OCI-LY7 (cell line): ENCODE data around the gene SNX24. TPM values are rescaled to one million over a fixed set of nuclear protein-coding genes. Genes with fewer than 3 reads are reported as not detected.

Source experiments
- BruUV-seq: library from RNA; stranded (reverse); fragments of 400-500 nt; replicated peaks from 2 replicates; lab custom pipeline; 2021; lab: Mats Ljungman, UMichigan
- CTCF ChIA-PET: fragments of 300-600 bp; sonication (Branson Sonifier 250); formaldehyde crosslinking; loops from one replicate; lab custom pipeline; 2022; ENCODE audit warnings: antibody characterized with exemption; ENCODE audit not compliant: unreplicated experiment; lab: Charles Lee
- POLR2A ChIA-PET: fragments of 300-600 bp; sonication (Branson Sonifier 250); formaldehyde crosslinking; loops from one replicate; lab custom pipeline; 2022; ENCODE audit warnings: antibody characterized with exemption; lab: Charles Lee
- DNase-seq: peaks from one replicate; pipeline ENCODE4 v3.0.0-alpha.2; 2015; ENCODE audit warnings: low spot score
- H2AFZ ChIP-seq: fragments of 200-600 bp; sonication (generic), shearing (Covaris generic); 2 replicates; pipeline ENCODE4 v1.6.1; 2014; ENCODE audit warnings: mild to moderate bottlenecking, antibody characterized with exemption, low read length, moderate library complexity
- H3K27ac ChIP-seq: fragments of 200-600 bp; sonication (generic); 2 replicates; pipeline ENCODE4 v1.5.1; 2014; ENCODE audit warnings: mixed run types, low read depth, mild to moderate bottlenecking, moderate library complexity, low read length, inconsistent platforms; ENCODE audit not compliant: poor library complexity, severe bottlenecking
- H3K36me3 ChIP-seq: fragments of 200-600 bp; sonication (generic); 2 replicates; pipeline ENCODE4 v1.6.1; 2014; ENCODE audit warnings: mild to moderate bottlenecking, antibody characterized with exemption, low read length, moderate library complexity, mixed read lengths; ENCODE audit not compliant: insufficient read depth
- H3K4me1 ChIP-seq: fragments of 200-600 bp; sonication (generic); 2 replicates; pipeline ENCODE4 v1.5.1; 2014; ENCODE audit warnings: mild to moderate bottlenecking, low read length; ENCODE audit not compliant: insufficient read depth, poor library complexity, severe bottlenecking
- H3K4me2 ChIP-seq: fragments of 200-600 bp; sonication (generic); 2 replicates; pipeline ENCODE4 v1.6.1; 2014; ENCODE audit warnings: mild to moderate bottlenecking, low read length
- H3K4me3 ChIP-seq: fragments of 200-600 bp; sonication (generic); 2 replicates; pipeline ENCODE4 v1.5.1; 2014; ENCODE audit warnings: mild to moderate bottlenecking, low read depth, low read length; ENCODE audit not compliant: poor library complexity, severe bottlenecking
- H3K79me2 ChIP-seq: fragments of 200-600 bp; sonication (generic); 2 replicates; pipeline ENCODE4 v1.6.1; 2016; ENCODE audit warnings: low read depth, mild to moderate bottlenecking, low read length, moderate library complexity, mixed read lengths; ENCODE audit not compliant: insufficient read depth
- H3K9me2 ChIP-seq: fragments of 200-600 bp; sonication (generic); 2 replicates; pipeline ENCODE4 v1.6.1; 2016; ENCODE audit warnings: mild to moderate bottlenecking, low read length, mixed read lengths; ENCODE audit not compliant: insufficient read depth
- H3K9me3 ChIP-seq: fragments of 200-600 bp; sonication (generic); 2 replicates; pipeline ENCODE4 v1.6.1; 2014; ENCODE audit warnings: mild to moderate bottlenecking, mixed run types, low read length, mixed read lengths
- H4K20me1 ChIP-seq: fragments of 200-600 bp; sonication (generic); 2 replicates; pipeline ENCODE4 v1.6.1; 2014; ENCODE audit warnings: mild to moderate bottlenecking, antibody characterized with exemption, low read length, moderate library complexity, mixed read lengths; ENCODE audit not compliant: insufficient read depth
- CTCF ChIP-seq: fragments of 200-600 bp; sonication (generic); conservative IDR thresholded peaks from 2 replicates; pipeline ENCODE4 v1.5.1; 2014; ENCODE audit warnings: mild to moderate bottlenecking, antibody characterized with exemption, low read length, moderate library complexity, mixed read lengths
- EZH2phosphoT487 ChIP-seq: fragments of 200-600 bp; sonication (generic); IDR thresholded peaks from 2 replicates; pipeline ENCODE4 v1.6.1; 2018; ENCODE audit warnings: low read depth, borderline replicate concordance, mild to moderate bottlenecking, mixed run types, antibody characterized with exemption, low read length, moderate library complexity, mixed read lengths
- intact Hi-C: fragments of 100-400 bp; cut with micrococcal nuclease; formaldehyde crosslinking; loops from one replicate; pipeline ENCODE4 v1.10.0; 2022; ENCODE audit not compliant: unreplicated experiment
- total RNA-seq, 2 experiments: library from RNA; depleted of rRNA in 1 of 2; stranded (reverse); fragments of >200 nt in 1 of 2; shearing (Covaris generic) in 1 of 2; gene quantifications; 2 replicates each; pipeline ENCODE4 v1.2.3, GENCODE V29; 2014 to 2022

Gene SNX24
- total RNA-seq, 2 experiments from 2014 or later: 6.9 to 14.5 TPM

- ChIA-PET CTCF (no interaction called here), POLR2A (no interaction called here)
- no peaks in the 10 kb centered on the region for H3K9me3 ChIP-seq
- H3K79me2 ChIP-seq: no peaks in the 10 kb centered on the region
- BruUV-seq: no TSS peak
- no peaks in the 10 kb centered on the region for H4K20me1 ChIP-seq
- H3K4me3 ChIP-seq: no peak overlapping the region
- H3K36me3 ChIP-seq: no peaks in the 10 kb centered on the region
- DNase-seq: no peak
- H2AFZ ChIP-seq: no peak overlapping the region
- no peak overlapping the region for H3K4me2 ChIP-seq
- intact Hi-C loops: no loop called here
- H3K9me2 ChIP-seq: no peaks in the 10 kb centered on the region
- no peak for TF ChIP-seq EZH2phosphoT487
- no peak for TF ChIP-seq CTCF
- H3K27ac ChIP-seq: no peak overlapping the region
- H3K4me1 ChIP-seq: no peaks in the 10 kb centered on the region
These were observed 133.4 kb downstream of the SNX24 start for GRCh38 chr5:122978644-122979297.

- Histone ChIP-seq H2AFZ (no peak overlapping the region), H3K4me3 (no peak overlapping the region), H3K79me2 (no peaks in the 10 kb centered on the region), H3K9me2 (no peaks in the 10 kb centered on the region), H3K27ac (no peak overlapping the region), H3K4me1 (no peaks in the 10 kb centered on the region), H3K9me3 (no peaks in the 10 kb centered on the region), H4K20me1 (no peaks in the 10 kb centered on the region), H3K36me3 (no peaks in the 10 kb centered on the region), H3K4me2 (no peak overlapping the region)
- ChIA-PET CTCF (no interaction called here), POLR2A (no interaction called here)
- DNase-seq: no peak
- intact Hi-C loops: no loop called here
- BruUV-seq: no TSS peak
- TF ChIP-seq EZH2phosphoT487: no peak
- TF ChIP-seq CTCF: no peak
These were observed 136.4 kb downstream of the SNX24 start for GRCh38 chr5:122981846-122982245.

- POLR2A ChIA-PET: no interaction called here
- Histone ChIP-seq H3K9me2 (no peaks in the 10 kb centered on the region), H3K27ac (no peak overlapping the region), H4K20me1 (no peaks in the 10 kb centered on the region), H3K4me2 (no peak overlapping the region), H3K36me3 (no peaks in the 10 kb centered on the region), H3K79me2 (no peaks in the 10 kb centered on the region), H3K9me3 (no peaks in the 10 kb centered on the region), H3K4me1 (no peaks in the 10 kb centered on the region), H2AFZ (no peak overlapping the region), H3K4me3 (no peak overlapping the region)
- no TSS peak for BruUV-seq
- DNase-seq: no peak
- intact Hi-C loops: no loop called here
- CTCF ChIA-PET: no interaction called here
- TF ChIP-seq EZH2phosphoT487: no peak
- no peak for TF ChIP-seq CTCF
These were observed 137.0 kb downstream of the SNX24 start for GRCh38 chr5:122982376-122982775.
